A673 (cell line): ENCODE results near the gene GDF7.

Experiments
- CTCF ChIP-seq: fragments of 300-800, 200-600 bp; sonication (generic); conservative IDR thresholded peaks from 2 replicates; pipeline ENCODE4 v1.5.1; 2017; ENCODE audit warnings: low read depth, mild to moderate bottlenecking, antibody characterized with exemption, low read length, moderate library complexity, mixed read lengths
- EZH2 ChIP-seq: fragments of 200-600 bp; sonication (generic); IDR thresholded peaks from 2 replicates; pipeline ENCODE4 v1.6.1; 2017; ENCODE audit warnings: borderline replicate concordance, low read depth, mild to moderate bottlenecking, mixed read lengths, antibody characterized with exemption, low read length; ENCODE audit not compliant: poor library complexity, severe bottlenecking

GRCh38 chr2:20671036-20671735 lies 4.2 kb downstream of the GDF7 start:
- TF ChIP-seq CTCF = no peak
- TF ChIP-seq EZH2 = no peak
